DND-41 (cell line): ENCODE measurements around the gene ZC3H10.
"Not testable (repeated sequence)": the region's sequence is repeated elsewhere in the genome, so short reads cannot be mapped to it uniquely, and the experiment has no call there.

ENCODE experiments used
- ATAC-seq: fragments of 200-7000 bp; cut with Tn5 transposase; 3 replicates; pipeline ENCODE4 v1.9.1; 2021; ENCODE audit warnings: low read depth; ENCODE audit not compliant: insufficient read depth
- DNase-seq: peaks from one replicate; pipeline ENCODE4 v3.0.0-alpha.2; 2020
- H2AFZ ChIP-seq: 2 replicates; pipeline ENCODE4 v1.6.0; 2012; ENCODE audit warnings: low read depth, low read length
- H3K27ac ChIP-seq: 2 replicates; pipeline ENCODE4 v1.5.1; 2012; ENCODE audit warnings: low read length, inconsistent platforms
- H3K27me3 ChIP-seq: fragments of 200-600 bp; sonication (generic); 2 replicates; pipeline ENCODE4 v1.6.0; 2012; ENCODE audit warnings: low read length, mild to moderate bottlenecking, inconsistent platforms; ENCODE audit not compliant: insufficient read depth, poor library complexity
- H3K36me3 ChIP-seq: 2 replicates; pipeline ENCODE4 v1.5.1; 2012; ENCODE audit warnings: low read length, inconsistent platforms; ENCODE audit not compliant: insufficient read depth
- H3K4me1 ChIP-seq: 2 replicates; pipeline ENCODE4 v1.5.1; 2012; ENCODE audit warnings: mild to moderate bottlenecking, low read length; ENCODE audit not compliant: insufficient read depth
- H3K4me2 ChIP-seq: 2 replicates; pipeline ENCODE4 v1.6.0; 2012; ENCODE audit warnings: mild to moderate bottlenecking, moderate library complexity, low read length, inconsistent platforms; ENCODE audit not compliant: insufficient read depth
- H3K4me3 ChIP-seq, 2 experiments: fragments of 200-600 bp in 1 of 2; shearing (Covaris generic) in 1 of 2; 2 replicates each; pipeline ENCODE4 v1.5.1; 2012 to 2016; ENCODE audit warnings: inconsistent platforms in 2 of 2, low read length in 2 of 2, mild to moderate bottlenecking in 2 of 2, low read depth in 1 of 2, moderate library complexity in 1 of 2
- H3K79me2 ChIP-seq: 2 replicates; pipeline ENCODE4 v1.6.0; 2012; ENCODE audit warnings: low read length, inconsistent platforms; ENCODE audit not compliant: insufficient read depth
- H3K9ac ChIP-seq: 2 replicates; pipeline ENCODE4 v1.6.0; 2012; ENCODE audit warnings: low read depth, mild to moderate bottlenecking, inconsistent platforms, low read length, moderate library complexity
- H3K9me3 ChIP-seq: 2 replicates; pipeline ENCODE4 v1.5.1; 2012; ENCODE audit warnings: low read length, moderate library complexity, mild to moderate bottlenecking, inconsistent platforms; ENCODE audit not compliant: insufficient read depth, severe bottlenecking
- H4K20me1 ChIP-seq: 2 replicates; pipeline ENCODE4 v1.6.0; 2012; ENCODE audit warnings: low read length; ENCODE audit not compliant: insufficient read depth
- CTCF ChIP-seq: IDR thresholded peaks from 2 replicates; pipeline ENCODE4 v1.5.1; 2012; ENCODE audit warnings: borderline replicate concordance, low read length, moderate library complexity, mild to moderate bottlenecking; ENCODE audit not compliant: poor library complexity, severe bottlenecking; ENCODE audit errors: extremely low read depth
- EZH2 ChIP-seq: IDR thresholded peaks from 3 replicates; pipeline ENCODE4 v1.6.1; 2012; ENCODE audit warnings: borderline replicate concordance, low read depth, mild to moderate bottlenecking, moderate library complexity, low read length, inconsistent platforms; ENCODE audit not compliant: severe bottlenecking

The ZC3H10 gene

GRCh38 chr12:56154246-56154771 lies 36.2 kb downstream of the ZC3H10 start:
- Histone ChIP-seq H3K79me2 (peaks cover 57% of the 10 kb centered on the region), H3K4me2 (peak overlapping the region; percentile 99), H3K27me3 (no peaks in the 10 kb centered on the region), H3K4me3 (no peak overlapping the region), H3K9ac (peak overlapping the region; percentile 89), H3K4me1 (peaks cover 58% of the 10 kb centered on the region), H3K36me3 (peaks cover 20% of the 10 kb centered on the region), H3K9me3 (no peaks in the 10 kb centered on the region), H3K27ac (peak overlapping the region; percentile 93), H4K20me1 (no peaks in the 10 kb centered on the region), H2AFZ (no peak overlapping the region)
- DNase-seq (no peak), ATAC-seq (no peak)
- TF ChIP-seq EZH2: no peak
- no peak for TF ChIP-seq CTCF

GRCh38 chr12:56154818-56155217 lies 36.8 kb downstream of the ZC3H10 start:
- H4K20me1 ChIP-seq: no peaks in the 10 kb centered on the region
- TF ChIP-seq EZH2 (no peak), CTCF (no peak)
- H3K4me1 ChIP-seq: peaks cover 63% of the 10 kb centered on the region
- no peak overlapping the region for H3K4me3 ChIP-seq
- no peak overlapping the region for H2AFZ ChIP-seq
- DNase-seq: no peak
- peak overlapping the region; percentile 99; the same call in 1 of the 2 replicates for H3K4me2 ChIP-seq
- no peaks in the 10 kb centered on the region for H3K27me3 ChIP-seq
- peak overlapping the region; percentile 89; the same call in 1 of the 2 replicates for H3K9ac ChIP-seq
- peaks cover 62% of the 10 kb centered on the region for H3K79me2 ChIP-seq
- ATAC-seq: no peak
- H3K9me3 ChIP-seq: no peaks in the 10 kb centered on the region
- no peak overlapping the region for H3K27ac ChIP-seq
- H3K36me3 ChIP-seq: peaks cover 25% of the 10 kb centered on the region

GRCh38 chr12:56155256-56155845 lies 37.3 kb downstream of the ZC3H10 start:
- ATAC-seq (no peak), DNase-seq (no peak)
- TF ChIP-seq CTCF: no peak
- no peak for TF ChIP-seq EZH2
- no peak overlapping the region for H3K4me3 ChIP-seq
- peaks cover 69% of the 10 kb centered on the region for H3K4me1 ChIP-seq
- peaks cover 67% of the 10 kb centered on the region for H3K79me2 ChIP-seq
- no peak overlapping the region for H2AFZ ChIP-seq
- no peak overlapping the region; the same call in 1 of the 2 replicates for H3K9ac ChIP-seq
- H3K9me3 ChIP-seq: no peaks in the 10 kb centered on the region
- no peaks in the 10 kb centered on the region for H3K27me3 ChIP-seq
- no peak overlapping the region for H3K4me2 ChIP-seq
- no peak overlapping the region for H3K27ac ChIP-seq
- H3K36me3 ChIP-seq: peaks cover 31% of the 10 kb centered on the region
- no peaks in the 10 kb centered on the region for H4K20me1 ChIP-seq

DNA sequence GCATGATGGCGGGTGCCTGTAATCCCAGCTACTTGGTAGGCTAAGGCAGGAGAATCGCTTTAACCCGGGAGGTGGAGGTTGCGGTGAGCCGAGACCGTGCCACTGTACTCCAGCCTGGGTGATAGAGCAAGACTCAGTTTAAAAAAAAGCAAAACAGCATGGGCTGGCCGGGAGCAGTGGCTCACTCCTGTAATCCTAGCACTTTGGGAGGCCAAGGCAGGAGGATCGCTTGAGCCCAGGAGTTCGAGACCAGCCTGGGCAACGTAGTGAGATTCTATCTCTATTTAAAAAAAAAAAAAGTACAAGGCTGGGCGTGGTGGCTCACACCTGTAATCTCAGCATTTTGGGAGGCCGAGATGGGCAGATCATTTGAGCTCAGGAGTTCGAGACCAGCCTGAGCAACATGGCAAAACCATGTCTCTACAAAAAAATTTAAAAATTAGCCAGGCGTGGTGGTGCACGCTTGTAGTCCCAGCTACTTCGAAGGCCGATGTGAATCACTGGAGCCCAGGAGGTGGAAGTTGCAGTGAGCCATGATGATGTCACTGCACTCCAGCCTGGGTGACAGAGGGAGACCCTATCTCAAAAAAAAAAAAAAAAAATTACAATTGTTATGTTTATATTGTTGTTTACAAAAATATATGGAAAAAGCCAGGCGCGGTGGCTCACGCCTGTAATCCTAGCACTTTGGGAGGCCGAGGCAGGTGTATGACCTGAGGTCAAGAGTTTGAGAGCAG lies 38.6 kb downstream of the ZC3H10 start:
- H3K9me3 ChIP-seq, ATAC-seq, DNase-seq, H4K20me1 ChIP-seq, H3K27me3 ChIP-seq: not testable (repeated sequence)
- H2AFZ ChIP-seq: 0 out of 2 replicates have a peak overlapping the region, but pooled peaks have one; percentile 83
- peak overlapping the region; percentile 89; the same call in 1 of the 2 replicates for H3K27ac ChIP-seq
- H3K79me2 ChIP-seq: peaks cover 75% of the 10 kb centered on the region
- peaks cover 44% of the 10 kb centered on the region for H3K36me3 ChIP-seq
- peaks cover 72% of the 10 kb centered on the region for H3K4me1 ChIP-seq
- peak overlapping the region; percentile 89 for H3K9ac ChIP-seq
- H3K4me3 ChIP-seq: peak overlapping the region in 1 of 2 experiments; percentile 69; a peak in 2 of 4 replicates
- H3K4me2 ChIP-seq: peak overlapping the region; percentile 78
